ENCODE measurements around the gene RALA. TPM values are rescaled to one million over a fixed set of nuclear protein-coding genes. Genes with fewer than 3 reads are reported as not detected.

Gene RALA
- total and polyA plus RNA-seq, 10 of the 15 experiments (the other 5 are each of a cell fraction or from before 2014, with no cell fraction given): 7.5 to 53.3 (median 23.1) TPM

DNA sequence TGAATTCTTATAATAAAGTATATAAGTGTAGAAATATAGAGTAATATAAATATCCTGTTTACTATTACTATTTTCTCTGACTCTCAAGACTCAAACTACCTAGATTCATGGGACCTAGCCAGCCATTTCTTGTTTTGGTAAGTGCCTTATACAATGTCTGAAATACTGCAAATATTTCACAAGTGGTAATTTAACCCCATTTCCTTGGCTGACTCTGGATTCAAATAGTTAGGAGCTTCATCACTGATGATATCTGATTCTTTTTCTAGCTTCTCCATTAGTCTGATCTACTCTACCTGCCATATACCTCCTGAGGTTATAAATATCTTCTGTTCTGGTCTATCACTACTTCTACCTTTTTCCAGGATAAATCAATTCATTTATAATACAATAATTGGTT, 6.4 kb upstream of the RALA start:
- ChIA-PET POLR2A (interaction anchor here (0.6 kb wide), 1 partner anchor 1005 kb away, joined by 4 read pairs; no protein-coding TSS in a partner anchor), SMC1A (ENCODE audit: uncharacterized antibody, unreplicated experiment) (interaction anchor here (0.6 to 1.4 kb wide), 3 partner anchors 11 to 38 kb away, joined by 3 to 4 read pairs (median 3); no protein-coding TSS in a partner anchor), RAD21 (ENCODE audit: unreplicated experiment) (no interaction called here), CTCF (interaction anchor here (4.6 kb wide), 1 partner anchor 38 kb away, joined by 20 read pairs; no protein-coding TSS in a partner anchor)
- no TSS peak for BruUV-seq (replicated peaks)
- Histone ChIP-seq H3K4me1 (ENCODE audit: control insufficient read depth, insufficient read depth, low read length) (peaks cover 9% of the 10 kb centered on the region), H3K4me3 (no peak overlapping the region), H3K27me3 (replicated peaks in 1 of 2; ENCODE audit: control insufficient read depth in 2 of 2, insufficient read depth in 2 of 2, low read length in 1 of 2) (no peaks in the 10 kb centered on the region), H2AFZ (ENCODE audit: control insufficient read depth, low read depth, low read length) (no peak overlapping the region), H3K79me2 (ENCODE audit: control insufficient read depth, insufficient read depth, low read length) (peaks cover under 1% of the 10 kb centered on the region; the same call in 1 of the 2 replicates), H3K9ac (ENCODE audit: control insufficient read depth, insufficient read depth, low read length) (no peak overlapping the region), H3K9me3 (replicated peaks; ENCODE audit: control insufficient read depth, insufficient read depth, low read length) (no peaks in the 10 kb centered on the region), H3K4me2 (ENCODE audit: control insufficient read depth, insufficient read depth) (no peak overlapping the region), H3K36me3 (ENCODE audit: control insufficient read depth in 2 of 2, insufficient read depth in 2 of 2, low read length in 1 of 2) (no peaks in the 10 kb centered on the region), H3K27ac (ENCODE audit: control insufficient read depth, insufficient read depth) (no peak overlapping the region), H4K20me1 (ENCODE audit: control insufficient read depth, insufficient read depth) (no peaks in the 10 kb centered on the region)
- in situ Hi-C loops (cut with MboI) (no loop called here), intact Hi-C loops (cut with micrococcal nuclease; ENCODE audit: unreplicated experiment) (no loop called here)
- ATAC-seq: no peak
- no peak for FAIRE-seq
- no peak for DNase-seq (ENCODE audit: low read depth, low spot score)
- TF ChIP-seq, protein P1, sequence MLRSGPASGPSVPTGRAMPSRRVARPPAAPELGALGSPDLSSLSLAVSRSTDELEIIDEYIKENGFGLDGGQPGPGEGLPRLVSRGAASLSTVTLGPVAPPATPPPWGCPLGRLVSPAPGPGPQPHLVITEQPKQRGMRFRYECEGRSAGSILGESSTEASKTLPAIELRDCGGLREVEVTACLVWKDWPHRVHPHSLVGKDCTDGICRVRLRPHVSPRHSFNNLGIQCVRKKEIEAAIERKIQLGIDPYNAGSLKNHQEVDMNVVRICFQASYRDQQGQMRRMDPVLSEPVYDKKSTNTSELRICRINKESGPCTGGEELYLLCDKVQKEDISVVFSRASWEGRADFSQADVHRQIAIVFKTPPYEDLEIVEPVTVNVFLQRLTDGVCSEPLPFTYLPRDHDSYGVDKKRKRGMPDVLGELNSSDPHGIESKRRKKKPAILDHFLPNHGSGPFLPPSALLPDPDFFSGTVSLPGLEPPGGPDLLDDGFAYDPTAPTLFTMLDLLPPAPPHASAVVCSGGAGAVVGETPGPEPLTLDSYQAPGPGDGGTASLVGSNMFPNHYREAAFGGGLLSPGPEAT (IDR thresholded peaks at IDR 0.05; ENCODE audit: low read depth): no peak
- TF ChIP-seq SUZ12 (IDR thresholded peaks at IDR 0.05; ENCODE audit: unreplicated experiment) (no peak), RUNX3 (IDR thresholded peaks at IDR 0.05; ENCODE audit: low read length) (no peak), ZNF687 (IDR thresholded peaks at IDR 0.05) (no peak), NBN (IDR thresholded peaks at IDR 0.05) (no peak), E4F1 (IDR thresholded peaks at IDR 0.05; ENCODE audit: borderline replicate concordance, partially characterized antibody) (no peak), MEF2A (IDR thresholded peaks at IDR 0.05; ENCODE audit: insufficient read depth, low read depth, low read length) (no peak), CHD2 (IDR thresholded peaks at IDR 0.05; ENCODE audit: borderline replicate concordance, low read depth, low read length) (no peak), CREB1 (IDR thresholded peaks at IDR 0.05; ENCODE audit: low read depth) (no peak), TBL1XR1 (IDR thresholded peaks at IDR 0.05; ENCODE audit: low read depth, low read length) (no peak), HDGF (IDR thresholded peaks at IDR 0.05) (no peak), ETV6 (conservative IDR thresholded peaks at IDR 0.05 in 1 of 2, IDR thresholded peaks at IDR 0.05 in 1 of 2; ENCODE audit: borderline replicate concordance in 1 of 2, low read depth in 1 of 2) (no peak), IKZF2 (IDR thresholded peaks at IDR 0.05) (no peak), PAX5 (IDR thresholded peaks at IDR 0.05; ENCODE audit: borderline replicate concordance, low read depth, low read length) (no peak), ZZZ3 (IDR thresholded peaks at IDR 0.05; ENCODE audit: control insufficient read depth, insufficient read length, low read depth) (no peak)
- TF ChIP-seq, protein P2, sequence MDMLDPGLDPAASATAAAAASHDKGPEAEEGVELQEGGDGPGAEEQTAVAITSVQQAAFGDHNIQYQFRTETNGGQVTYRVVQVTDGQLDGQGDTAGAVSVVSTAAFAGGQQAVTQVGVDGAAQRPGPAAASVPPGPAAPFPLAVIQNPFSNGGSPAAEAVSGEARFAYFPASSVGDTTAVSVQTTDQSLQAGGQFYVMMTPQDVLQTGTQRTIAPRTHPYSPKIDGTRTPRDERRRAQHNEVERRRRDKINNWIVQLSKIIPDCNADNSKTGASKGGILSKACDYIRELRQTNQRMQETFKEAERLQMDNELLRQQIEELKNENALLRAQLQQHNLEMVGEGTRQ (IDR thresholded peaks at IDR 0.05; ENCODE audit: borderline replicate concordance, low read depth, low read length): no peak
